Caco-2 (cell line): ENCODE measurements around the gene TNS3. TPM values are rescaled to one million over a fixed set of nuclear protein-coding genes. Genes with fewer than 3 reads are reported as not detected.
A peak's percentile ranks its signal among the peaks of the same experiment; 100 is the strongest.

Experiments used
- BruUV-seq: library from RNA; stranded (reverse); fragments of 400-500 nt; replicated peaks from 2 replicates; lab custom pipeline; 2021; lab: Mats Ljungman, UMichigan
- CTCF ChIA-PET: fragments of 300-600 bp; sonication (Branson Sonifier 250); formaldehyde crosslinking; loops from one replicate; lab custom pipeline; 2022; ENCODE audit warnings: antibody characterized with exemption; lab: Charles Lee
- POLR2A ChIA-PET: fragments of 300-600 bp; sonication (Branson Sonifier 250); formaldehyde crosslinking; loops from one replicate; lab custom pipeline; 2022; ENCODE audit warnings: antibody characterized with exemption; lab: Charles Lee
- DNase-seq, 2 experiments: peaks; one replicate each; pipeline versions ENCODE4 v3.0.0 to v3.0.0-alpha.2; 2020 to 2022
- H3K27me3 ChIP-seq: replicated peaks from 2 replicates; pipeline ENCODE4 v1.6.0; 2011; ENCODE audit warnings: low read length; ENCODE audit not compliant: control insufficient read depth, insufficient read depth
- H3K36me3 ChIP-seq: 2 replicates; pipeline ENCODE4 v1.5.1; 2011; ENCODE audit warnings: low read length; ENCODE audit not compliant: control insufficient read depth, insufficient read depth
- H3K4me1 ChIP-seq: fragments of 250-450 bp; sonication (Bioruptor Pico); 2 replicates; pipeline ENCODE4 v1.5.1; 2020; ENCODE audit warnings: mild to moderate bottlenecking
- H3K4me3 ChIP-seq: 2 replicates; pipeline ENCODE4 v1.5.1; 2011; ENCODE audit warnings: low read depth, mild to moderate bottlenecking, control low read depth, low read length
- H3K9me3 ChIP-seq: fragments of 250-450 bp; sonication (Bioruptor Pico); 2 replicates; pipeline ENCODE4 v1.5.1; 2020; ENCODE audit warnings: mild to moderate bottlenecking, moderate library complexity
- H3K27ac Mint-ChIP-seq: one replicate; pipeline ENCODE4 v1.8.0; 2022; ENCODE audit warnings: mixed read lengths; ENCODE audit not compliant: unreplicated experiment
- H3K27me3 Mint-ChIP-seq: one replicate; pipeline ENCODE4 v1.8.0; 2022; ENCODE audit warnings: mixed read lengths; ENCODE audit not compliant: insufficient read depth, unreplicated experiment
- H3K36me3 Mint-ChIP-seq: one replicate; pipeline ENCODE4 v1.8.0; 2022; ENCODE audit warnings: mild to moderate bottlenecking, mixed read lengths; ENCODE audit not compliant: insufficient read depth, unreplicated experiment
- H3K4me1 Mint-ChIP-seq: one replicate; pipeline ENCODE4 v1.8.0; 2022; ENCODE audit warnings: low read depth, mixed read lengths; ENCODE audit not compliant: unreplicated experiment
- H3K4me3 Mint-ChIP-seq: one replicate; pipeline ENCODE4 v1.8.0; 2022; ENCODE audit warnings: mild to moderate bottlenecking, moderate library complexity, mixed read lengths; ENCODE audit not compliant: unreplicated experiment
- H3K9me3 Mint-ChIP-seq: one replicate; pipeline ENCODE4 v1.8.0; 2022; ENCODE audit warnings: mixed read lengths; ENCODE audit not compliant: unreplicated experiment
- intact Hi-C: fragments of 100-400 bp; cut with micrococcal nuclease; formaldehyde crosslinking; loops from one replicate; pipeline ENCODE4 v1.10.0; 2022; ENCODE audit not compliant: unreplicated experiment
- total RNA-seq: library from RNA; stranded (reverse); gene quantifications from 2 replicates; pipeline ENCODE4 v1.2.3, GENCODE V29; 2022
- TF ChIP-seq, protein P1 (sequence below), 2 experiments: fragments of 200-600 bp in 1 of 2; IDR thresholded peaks; 1 replicate in 1 of 2; 2 replicates in 1 of 2; pipeline versions ENCODE4 v1.5.1 to v1.8.0; 2011 to 2022; ENCODE audit warnings: antibody characterized with exemption in 1 of 2, control low read depth in 1 of 2, inconsistent platforms in 1 of 2, low read depth in 1 of 2, low read length in 1 of 2, mild to moderate bottlenecking in 1 of 2, moderate library complexity in 1 of 2; ENCODE audit not compliant: insufficient read depth in 1 of 2, severe bottlenecking in 1 of 2, unreplicated experiment in 1 of 2

TNS3 gene
- total RNA-seq, 1 experiment from 2014 or later, result 263 TPM

DNA sequence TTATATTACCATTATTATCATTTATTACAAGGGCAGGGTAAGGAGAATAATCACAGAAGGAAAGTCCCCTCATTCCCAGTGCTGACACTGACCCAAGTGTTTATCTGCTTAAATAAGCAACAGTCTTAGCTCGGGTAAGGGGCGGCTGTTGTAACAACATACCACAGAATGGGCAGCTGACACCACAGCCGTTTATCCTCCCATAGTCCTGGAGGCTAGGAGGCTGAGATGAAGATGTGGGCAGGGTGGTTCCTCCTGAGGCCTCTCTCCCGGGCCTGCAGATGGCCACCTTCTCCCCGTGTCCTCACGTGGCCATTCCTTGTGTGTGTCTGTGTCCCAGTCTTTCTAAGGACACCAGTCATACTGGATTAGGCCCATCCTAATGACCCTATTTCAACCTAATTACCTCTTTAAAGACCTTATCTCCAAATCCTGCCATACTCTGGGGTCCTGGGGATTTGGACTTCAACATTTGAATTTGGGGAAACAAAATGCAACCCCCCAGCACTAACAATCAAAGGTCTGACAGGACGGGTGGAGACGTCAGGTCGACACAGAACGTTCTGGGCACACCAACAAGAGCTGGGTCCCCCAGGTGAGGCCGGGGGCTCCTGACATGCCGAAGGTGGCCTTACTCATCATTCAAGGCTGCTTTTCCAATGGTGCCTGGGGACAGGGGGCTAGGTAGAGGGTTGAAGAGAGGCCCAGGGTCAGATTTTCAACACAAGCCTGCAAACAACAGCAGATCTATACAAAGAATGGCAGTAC lies 93.5 kb downstream of the TNS3 start:
- Histone ChIP-seq H3K27me3 (no peaks in the 10 kb centered on the region), H3K9me3 (no peaks in the 10 kb centered on the region), H3K36me3 (peaks cover 4% of the 10 kb centered on the region; the same call in 1 of the 2 replicates), H3K4me3 (no peak overlapping the region), H3K4me1 (peaks cover 43% of the 10 kb centered on the region)
- DNase-seq, result no peak
- TF ChIP-seq, protein P1, sequence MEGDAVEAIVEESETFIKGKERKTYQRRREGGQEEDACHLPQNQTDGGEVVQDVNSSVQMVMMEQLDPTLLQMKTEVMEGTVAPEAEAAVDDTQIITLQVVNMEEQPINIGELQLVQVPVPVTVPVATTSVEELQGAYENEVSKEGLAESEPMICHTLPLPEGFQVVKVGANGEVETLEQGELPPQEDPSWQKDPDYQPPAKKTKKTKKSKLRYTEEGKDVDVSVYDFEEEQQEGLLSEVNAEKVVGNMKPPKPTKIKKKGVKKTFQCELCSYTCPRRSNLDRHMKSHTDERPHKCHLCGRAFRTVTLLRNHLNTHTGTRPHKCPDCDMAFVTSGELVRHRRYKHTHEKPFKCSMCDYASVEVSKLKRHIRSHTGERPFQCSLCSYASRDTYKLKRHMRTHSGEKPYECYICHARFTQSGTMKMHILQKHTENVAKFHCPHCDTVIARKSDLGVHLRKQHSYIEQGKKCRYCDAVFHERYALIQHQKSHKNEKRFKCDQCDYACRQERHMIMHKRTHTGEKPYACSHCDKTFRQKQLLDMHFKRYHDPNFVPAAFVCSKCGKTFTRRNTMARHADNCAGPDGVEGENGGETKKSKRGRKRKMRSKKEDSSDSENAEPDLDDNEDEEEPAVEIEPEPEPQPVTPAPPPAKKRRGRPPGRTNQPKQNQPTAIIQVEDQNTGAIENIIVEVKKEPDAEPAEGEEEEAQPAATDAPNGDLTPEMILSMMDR (IDR thresholded peaks at IDR 0.05; ENCODE audit: insufficient read depth in 1 of 2, low read depth in 1 of 2, low read length in 1 of 2, severe bottlenecking in 1 of 2, unreplicated experiment in 1 of 2), result no peak
- no TSS peak for BruUV-seq
- CTCF ChIA-PET, result interaction anchor here (1.0 kb wide), 1 partner anchor 18 kb away, joined by 6 read pairs; no protein-coding TSS in a partner anchor
- Mint-ChIP-seq H3K27me3 (no peaks in the 10 kb centered on the region), H3K36me3 (peaks cover 95% of the 10 kb centered on the region), H3K9me3 (no peaks in the 10 kb centered on the region), H3K4me3 (no peak overlapping the region), H3K4me1 (peaks cover 29% of the 10 kb centered on the region), H3K27ac (peak overlapping the region; percentile 55)
- POLR2A ChIA-PET, result no interaction called here
- intact Hi-C loops, result no loop called here

DNA sequence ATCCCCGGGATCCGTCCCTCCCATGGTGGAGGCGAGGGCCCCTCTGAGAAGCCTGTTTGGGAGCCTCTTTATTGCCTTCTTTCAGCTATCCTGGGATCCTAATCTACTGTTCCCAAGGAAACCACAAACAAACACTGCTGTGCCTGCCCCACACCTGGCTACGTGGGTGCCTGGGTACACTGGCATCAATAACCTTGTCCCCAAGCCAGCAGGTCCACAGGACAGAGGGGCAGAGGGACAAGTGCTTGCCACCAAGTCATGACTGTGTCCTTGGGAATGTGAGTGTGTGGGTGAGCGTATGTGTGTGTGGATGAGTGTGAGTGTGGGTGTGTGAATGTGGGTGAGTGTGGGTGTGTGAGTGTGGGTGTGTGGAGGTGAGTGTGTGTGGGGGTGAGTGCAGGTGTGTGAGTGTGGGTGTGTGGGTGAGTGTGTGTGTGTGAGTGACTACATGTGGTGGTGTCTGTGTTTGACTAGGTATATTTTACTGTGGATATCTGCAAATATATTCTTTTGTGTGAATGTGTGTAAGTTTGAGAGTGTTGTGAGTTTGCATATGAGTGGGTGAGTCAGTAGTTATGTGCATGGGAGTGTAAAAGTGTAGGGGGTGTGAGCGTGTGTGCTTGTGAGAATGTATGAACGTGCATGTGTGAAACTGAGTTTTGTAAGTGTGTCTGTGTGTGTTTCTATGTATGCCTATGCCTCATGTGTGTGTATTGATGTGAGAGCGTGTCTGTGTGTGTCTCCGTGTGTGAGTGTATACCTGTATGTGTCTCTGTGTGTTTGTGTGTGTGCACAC lies 96.1 kb downstream of the TNS3 start:
- Mint-ChIP-seq H3K27ac (peak overlapping the region; percentile 75), H3K36me3 (peaks cover 95% of the 10 kb centered on the region), H3K4me3 (no peak overlapping the region), H3K27me3 (no peaks in the 10 kb centered on the region), H3K9me3 (no peaks in the 10 kb centered on the region), H3K4me1 (peaks cover 46% of the 10 kb centered on the region)
- Histone ChIP-seq H3K36me3 (peaks cover 5% of the 10 kb centered on the region; the same call in 1 of the 2 replicates), H3K4me3 (no peak overlapping the region), H3K27me3 (no peaks in the 10 kb centered on the region), H3K4me1 (peaks cover 69% of the 10 kb centered on the region), H3K9me3 (no peaks in the 10 kb centered on the region)
- DNase-seq, result peak; percentile 61 to 62
- BruUV-seq, result no TSS peak
- POLR2A ChIA-PET, result interaction anchor here (1.2 kb wide), 1 partner anchor 15 kb away, joined by 3 read pairs; no protein-coding TSS in a partner anchor
- intact Hi-C loops, result no loop called here
- TF ChIP-seq, protein P1 (IDR thresholded peaks at IDR 0.05; ENCODE audit: insufficient read depth in 1 of 2, low read depth in 1 of 2, low read length in 1 of 2, severe bottlenecking in 1 of 2, unreplicated experiment in 1 of 2), result no peak
- CTCF ChIA-PET, result no interaction called here

DNA sequence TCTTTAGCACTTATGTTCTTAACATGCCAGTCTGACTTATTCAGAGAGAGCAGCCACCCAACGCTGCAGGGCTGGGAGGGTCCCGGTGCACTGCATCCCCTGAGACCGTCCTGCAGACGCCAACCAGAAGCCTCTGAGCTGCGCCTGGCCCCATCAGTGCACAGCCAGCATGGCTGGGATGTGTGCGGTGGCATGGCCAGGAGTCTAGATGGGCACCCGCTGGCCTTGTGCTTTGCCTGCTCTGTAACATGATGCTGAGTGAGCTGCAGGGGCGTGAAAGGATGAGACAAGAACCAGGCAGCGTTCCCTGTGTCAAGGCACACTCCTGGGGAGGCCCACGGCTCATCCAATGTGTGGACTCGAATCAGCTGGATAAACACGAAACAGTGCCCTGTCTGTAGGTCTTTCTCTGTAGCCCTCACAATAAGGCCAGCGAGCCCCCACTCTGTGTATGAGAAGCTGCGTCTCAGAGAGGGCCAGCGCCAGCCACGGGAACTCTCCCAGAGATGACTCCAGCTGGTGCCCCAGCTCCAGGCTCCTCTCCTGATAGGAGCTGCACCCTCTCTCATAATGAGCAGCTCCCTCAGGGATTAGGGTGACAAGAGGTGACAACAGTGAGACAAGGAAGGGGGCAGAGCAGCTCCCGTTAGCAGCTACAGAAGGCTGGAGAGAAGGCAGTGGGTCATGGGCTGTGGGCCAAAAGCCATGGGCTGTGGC lies 96.8 kb downstream of the TNS3 start:
- DNase-seq, result no peak
- H3K4me3 Mint-ChIP-seq, result no peak overlapping the region
- H3K27ac Mint-ChIP-seq, result peak overlapping the region; percentile 75
- intact Hi-C loops, result loop anchor here (5.0 kb wide), 2 partner anchors 43 to 72 kb away; no protein-coding TSS in a partner anchor
- H3K9me3 Mint-ChIP-seq, result no peaks in the 10 kb centered on the region
- H3K9me3 ChIP-seq, result no peaks in the 10 kb centered on the region
- peaks cover 4% of the 10 kb centered on the region; the same call in 1 of the 2 replicates for H3K36me3 ChIP-seq
- no TSS peak for BruUV-seq
- TF ChIP-seq, protein P1 (IDR thresholded peaks at IDR 0.05; ENCODE audit: insufficient read depth in 1 of 2, low read depth in 1 of 2, low read length in 1 of 2, severe bottlenecking in 1 of 2, unreplicated experiment in 1 of 2), result no peak
- no peaks in the 10 kb centered on the region for H3K27me3 Mint-ChIP-seq
- H3K4me1 ChIP-seq, result peaks cover 73% of the 10 kb centered on the region
- H3K27me3 ChIP-seq, result no peaks in the 10 kb centered on the region
- H3K4me3 ChIP-seq, result no peak overlapping the region
- peaks cover 97% of the 10 kb centered on the region for H3K36me3 Mint-ChIP-seq
- POLR2A ChIA-PET, result interaction anchor here (1.2 kb wide), 1 partner anchor 14 kb away, joined by 3 read pairs; no protein-coding TSS in a partner anchor
- H3K4me1 Mint-ChIP-seq, result peaks cover 54% of the 10 kb centered on the region
- CTCF ChIA-PET, result no interaction called here
